Measurements from ENCODE around the gene AFG3L2.

The AFG3L2 gene

GRCh38 chr18:12291161-12291560 is 85.9 kb downstream of the AFG3L2 start:
- DNase-seq, result no peak
- no peak for ATAC-seq (replicated peaks)
- H3K27me3 Mint-ChIP-seq, result peaks cover 38 to 65% of the 10 kb centered on the region in 2 donors
- H3K4me1 Mint-ChIP-seq (ENCODE audit: low read depth in 2 of 2), result no peaks in the 10 kb centered on the region
- H3K4me3 Mint-ChIP-seq, result no peak overlapping the region
- H3K9me3 Mint-ChIP-seq, result no peaks in the 10 kb centered on the region
- H3K27ac Mint-ChIP-seq, result no peak overlapping the region
- H3K36me3 Mint-ChIP-seq (ENCODE audit: insufficient read depth), result no peaks in the 10 kb centered on the region

- peaks cover 38 to 60% of the 10 kb centered on the region in 2 donors for H3K27me3 Mint-ChIP-seq
- H3K9me3 Mint-ChIP-seq, result no peaks in the 10 kb centered on the region
- no peak overlapping the region for H3K27ac Mint-ChIP-seq
- no peak overlapping the region for H3K4me3 Mint-ChIP-seq
- no peaks in the 10 kb centered on the region for H3K4me1 Mint-ChIP-seq (ENCODE audit: low read depth in 2 of 2)
- no peak for DNase-seq
- ATAC-seq (replicated peaks), result no peak
- H3K36me3 Mint-ChIP-seq (ENCODE audit: insufficient read depth), result no peaks in the 10 kb centered on the region
These were observed 86.9 kb downstream of the AFG3L2 start for GRCh38 chr18:12290086-12290485.

- H3K4me3 Mint-ChIP-seq, result no peak overlapping the region
- H3K27me3 Mint-ChIP-seq, result peaks cover 38 to 64% of the 10 kb centered on the region in 2 donors
These were observed 88.6 kb downstream of the AFG3L2 start for GRCh38 chr18:12288403-12288755.

GRCh38 chr18:12287684-12288402 is 89.2 kb downstream of the AFG3L2 start:
- Mint-ChIP-seq H3K9me3 (no peaks in the 10 kb centered on the region), H3K36me3 (ENCODE audit: insufficient read depth) (no peaks in the 10 kb centered on the region), H3K27ac (no peak overlapping the region), H3K4me1 (ENCODE audit: low read depth in 2 of 2) (no peaks in the 10 kb centered on the region), H3K27me3 (peaks cover 38 to 68% of the 10 kb centered on the region in 2 donors), H3K4me3 (no peak overlapping the region)
- ATAC-seq (replicated peaks) (no peak), DNase-seq (no peak)

More at GRCh38 chr18:12288403-12288755, 88.6 kb downstream of the AFG3L2 start:
- Mint-ChIP-seq H3K9me3 (no peaks in the 10 kb centered on the region), H3K4me1 (ENCODE audit: low read depth in 2 of 2) (no peaks in the 10 kb centered on the region), H3K36me3 (ENCODE audit: insufficient read depth) (no peaks in the 10 kb centered on the region), H3K27ac (no peak overlapping the region)
- DNase-seq (no peak), ATAC-seq (replicated peaks) (no peak)

GRCh38 chr18:12287131-12287681 is 89.8 kb downstream of the AFG3L2 start:
- no peaks in the 10 kb centered on the region for H3K9me3 Mint-ChIP-seq
- no peak overlapping the region for H3K27ac Mint-ChIP-seq
- peaks cover 38 to 74% of the 10 kb centered on the region in 2 donors for H3K27me3 Mint-ChIP-seq
- no peak overlapping the region for H3K4me3 Mint-ChIP-seq
- no peak for ATAC-seq (replicated peaks)
- no peaks in the 10 kb centered on the region for H3K4me1 Mint-ChIP-seq (ENCODE audit: low read depth in 2 of 2)
- H3K36me3 Mint-ChIP-seq (ENCODE audit: insufficient read depth), result no peaks in the 10 kb centered on the region
- DNase-seq, result no peak

- Mint-ChIP-seq H3K27ac (no peak overlapping the region), H3K4me3 (no peak overlapping the region), H3K4me1 (ENCODE audit: low read depth in 2 of 2) (no peaks in the 10 kb centered on the region), H3K9me3 (no peaks in the 10 kb centered on the region), H3K36me3 (ENCODE audit: insufficient read depth) (no peaks in the 10 kb centered on the region), H3K27me3 (peaks cover 18 to 63% of the 10 kb centered on the region in 2 donors)
- ATAC-seq (replicated peaks), result no peak
- DNase-seq, result no peak
These were observed 93.4 kb downstream of the AFG3L2 start for GRCh38 chr18:12283666-12284065.

- Mint-ChIP-seq H3K27me3 (peaks cover 14 to 59% of the 10 kb centered on the region in 2 donors), H3K27ac (no peak overlapping the region), H3K9me3 (no peaks in the 10 kb centered on the region), H3K4me3 (no peak overlapping the region), H3K4me1 (ENCODE audit: low read depth in 2 of 2) (no peaks in the 10 kb centered on the region), H3K36me3 (ENCODE audit: insufficient read depth) (no peaks in the 10 kb centered on the region)
- no peak for ATAC-seq (replicated peaks)
- DNase-seq, result no peak
These were observed 93.8 kb downstream of the AFG3L2 start for GRCh38 chr18:12283256-12283655.

- Mint-ChIP-seq H3K36me3 (ENCODE audit: insufficient read depth) (no peaks in the 10 kb centered on the region), H3K9me3 (no peaks in the 10 kb centered on the region), H3K27ac (no peak overlapping the region), H3K4me1 (ENCODE audit: low read depth in 2 of 2) (no peaks in the 10 kb centered on the region), H3K27me3 (peaks cover 7 to 52% of the 10 kb centered on the region in 2 donors), H3K4me3 (no peak overlapping the region)
- ATAC-seq (replicated peaks) (no peak), DNase-seq (no peak)
These were observed 94.5 kb downstream of the AFG3L2 start for GRCh38 chr18:12282442-12283039.

- H3K27me3 Mint-ChIP-seq, result peaks cover 6 to 53% of the 10 kb centered on the region in 2 donors
- no peak for ATAC-seq (replicated peaks)
These were observed 95.2 kb downstream of the AFG3L2 start for GRCh38 chr18:12281861-12282260.

GRCh38 chr18:12279781-12280531 is 97.1 kb downstream of the AFG3L2 start:
- Mint-ChIP-seq H3K27ac (no peak overlapping the region), H3K9me3 (no peaks in the 10 kb centered on the region), H3K4me1 (ENCODE audit: low read depth in 2 of 2) (peaks cover 0 to 1% of the 10 kb centered on the region in 2 donors), H3K36me3 (ENCODE audit: insufficient read depth) (no peaks in the 10 kb centered on the region), H3K27me3 (peaks cover 6 to 68% of the 10 kb centered on the region in 2 donors), H3K4me3 (no peak overlapping the region)
- DNase-seq, result no peak
- no peak for ATAC-seq (replicated peaks)

More at GRCh38 chr18:12281861-12282260, 95.2 kb downstream of the AFG3L2 start:
- H3K27ac Mint-ChIP-seq, result no peak overlapping the region
- no peak for DNase-seq
- H3K4me1 Mint-ChIP-seq (ENCODE audit: low read depth in 2 of 2), result no peaks in the 10 kb centered on the region
- no peaks in the 10 kb centered on the region for H3K9me3 Mint-ChIP-seq
- no peak overlapping the region for H3K4me3 Mint-ChIP-seq
- H3K36me3 Mint-ChIP-seq (ENCODE audit: insufficient read depth), result no peaks in the 10 kb centered on the region

Data from effector memory CD8-positive, alpha-beta T cell (primary cell).